NCI-H524 (cell line): ENCODE measurements around the gene TMEM223.
"Not testable (repeated sequence)": the region's sequence is repeated elsewhere in the genome, so short reads cannot be mapped to it uniquely, and the experiment has no call there.

Experiments
- DNase-seq, 2 experiments: peaks; one replicate each; lab custom pipeline; 2025; lab: John Stamatoyannopoulos, UW

TMEM223 gene

GRCh38 chr11:62801071-62801470 is 9.3 kb upstream of the TMEM223 start:
- DNase-seq: no peak

DNA sequence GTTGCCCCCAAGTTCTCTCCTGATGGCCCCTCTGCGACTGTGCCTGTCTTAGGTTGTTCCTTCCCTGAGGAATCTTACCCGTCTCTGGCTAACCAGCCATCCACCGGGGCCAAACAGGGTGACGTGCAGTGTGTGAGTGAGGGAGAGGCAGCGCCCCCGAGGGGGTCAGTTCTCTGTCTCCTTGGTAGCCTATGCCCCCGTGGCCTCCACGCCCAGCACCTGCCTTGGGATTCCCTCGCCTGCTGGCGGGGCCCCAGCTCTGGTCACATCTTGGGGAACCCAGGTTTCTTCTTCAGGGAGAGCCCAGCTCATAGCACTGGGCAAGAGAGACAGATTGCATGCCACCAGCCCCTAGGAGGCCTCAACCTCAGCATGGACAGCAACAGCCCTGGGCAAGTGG is 7.7 kb upstream of the TMEM223 start:
- no peak for DNase-seq

GRCh38 chr11:62796281-62796680 is 4.5 kb upstream of the TMEM223 start:
- no peak for DNase-seq

DNA sequence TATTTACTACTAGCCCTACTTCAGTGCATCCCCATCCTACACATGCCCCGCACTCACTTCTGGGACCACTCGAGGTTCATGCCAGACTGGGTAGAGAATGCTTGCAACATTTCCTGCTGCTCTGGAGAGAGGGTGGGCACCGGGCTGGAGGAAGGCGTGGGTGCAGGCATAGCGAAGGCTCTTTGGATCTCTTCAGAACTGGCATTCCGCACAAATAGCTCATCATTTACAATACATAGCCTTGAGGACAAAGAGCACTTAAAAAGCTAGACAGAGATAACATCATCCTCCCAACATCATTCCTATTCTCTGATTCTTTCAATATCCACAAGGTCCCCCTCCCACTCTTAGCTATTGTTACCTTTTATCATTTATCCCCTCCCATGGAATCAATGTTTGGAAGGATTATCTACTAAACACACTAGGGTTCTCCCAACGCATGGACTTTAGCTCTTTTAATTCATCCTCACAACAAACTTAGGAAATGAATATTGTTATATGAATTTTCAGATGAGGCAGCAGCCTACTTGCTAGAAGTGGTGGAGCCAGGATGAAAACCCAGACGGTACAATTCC is 2.5 kb upstream of the TMEM223 start:
- DNase-seq: no peak

DNA sequence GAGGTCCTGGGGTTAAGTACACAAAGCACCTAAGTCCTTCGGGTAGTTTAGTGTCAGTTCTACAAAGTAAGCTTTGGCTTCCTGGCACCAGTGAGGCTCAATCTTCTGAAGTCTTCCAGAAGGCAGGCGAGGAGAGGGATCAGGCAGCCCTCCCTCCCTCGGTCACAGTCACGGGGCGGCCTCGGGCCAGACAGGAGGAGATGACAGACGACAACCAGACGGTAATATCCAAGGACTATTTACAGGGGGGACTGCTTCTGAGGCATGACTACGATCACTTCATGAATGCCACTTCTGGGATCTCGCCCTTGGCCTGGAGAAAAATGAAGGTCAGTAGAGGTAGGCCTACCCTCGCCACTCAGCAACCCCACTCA is 383 bp upstream of the TMEM223 start:
- DNase-seq: peak in 1 of 2 experiments; percentile 40

DNA sequence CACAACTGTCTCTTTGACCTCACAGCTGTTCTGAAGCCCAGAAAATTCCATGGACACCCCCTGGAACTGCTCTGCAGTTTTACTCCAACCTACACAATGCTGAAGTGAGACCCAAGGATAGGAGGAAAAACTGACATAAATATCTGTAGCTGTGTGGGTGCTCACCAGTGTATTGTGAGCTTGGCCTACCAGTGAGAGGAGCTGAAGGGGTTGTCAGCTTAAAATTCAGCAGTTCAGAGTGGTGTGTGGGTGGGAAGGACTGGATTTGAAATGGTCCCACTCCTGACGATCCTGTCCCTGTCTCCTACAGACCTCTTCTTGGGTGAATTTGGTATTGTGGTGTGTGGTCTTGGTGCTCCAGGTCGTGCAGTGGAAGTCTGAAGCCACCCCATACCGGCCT is 2.2 kb downstream of the TMEM223 start:
- DNase-seq: no peak

DNA sequence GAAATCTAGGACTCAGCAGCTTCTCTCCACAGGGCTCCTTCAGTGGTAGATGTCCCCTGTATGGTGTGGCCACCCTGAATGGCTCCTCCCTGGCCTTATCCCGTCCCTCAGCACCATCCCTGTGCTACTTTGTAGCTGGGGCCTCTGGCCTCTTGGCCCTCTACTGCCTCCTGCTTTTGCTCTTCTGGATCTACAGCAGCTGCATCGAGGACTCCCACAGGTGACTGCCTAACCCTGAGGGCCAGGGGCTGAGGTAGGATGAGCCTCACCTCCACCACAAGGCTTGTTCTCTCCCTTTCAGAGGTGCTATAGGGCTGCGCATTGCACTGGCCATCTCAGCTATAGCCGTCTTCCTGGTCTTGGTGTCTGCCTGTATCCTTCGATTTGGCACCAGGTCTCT is 2.8 kb downstream of the TMEM223 start:
- DNase-seq: no peak

DNA sequence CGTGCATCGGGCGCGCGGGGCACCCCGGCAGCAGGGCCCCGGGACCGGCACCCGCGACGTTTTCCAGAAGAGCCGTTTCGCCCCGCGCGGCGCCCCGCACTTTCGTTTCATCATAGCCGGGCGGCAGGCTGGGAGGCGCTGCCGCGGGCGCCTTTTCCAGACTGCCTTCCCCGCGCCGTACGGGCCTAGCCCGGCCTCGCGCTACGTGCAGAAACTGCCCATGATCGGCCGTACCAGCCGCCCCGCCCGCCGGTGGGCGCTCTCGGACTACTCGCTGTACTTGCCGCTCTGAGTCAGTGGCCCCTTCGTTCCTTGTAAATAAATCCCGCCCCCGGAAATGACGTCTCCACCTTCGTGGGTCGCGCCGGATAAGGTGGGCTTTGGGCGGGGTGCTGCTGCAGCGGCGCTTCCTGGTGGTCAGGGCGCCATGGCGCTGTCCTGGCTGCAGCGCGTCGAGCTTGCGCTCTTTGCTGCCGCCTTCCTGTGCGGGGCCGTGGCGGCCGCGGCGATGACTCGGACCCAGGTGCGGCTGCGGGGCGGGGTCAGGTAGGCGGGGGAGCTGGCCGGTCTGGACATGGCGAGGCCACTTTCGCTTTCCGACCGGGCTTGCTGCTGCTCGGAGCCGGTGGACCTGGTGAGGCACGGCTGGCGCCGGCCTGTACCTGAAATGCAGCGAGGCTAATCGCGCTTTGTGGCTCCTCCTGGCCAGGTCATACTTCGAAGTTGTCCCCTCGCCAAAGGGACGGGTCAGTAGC is 4.6 kb downstream of the TMEM223 start, which contains the start of gene TMEM179B:
TSS of gene TMEM179B (plus strand) at position 398 of the 755 bp plus-strand sequence. CDS start at position 428, 30 bp downstream.
- peak; percentile 91 to 96 for DNase-seq

GRCh38 chr11:62786318-62787004 is 5.3 kb downstream of the TMEM223 start:
- peak; percentile 45 to 82 for DNase-seq

GRCh38 chr11:62782753-62783152 is 9.1 kb downstream of the TMEM223 start:
- no peak for DNase-seq

DNA sequence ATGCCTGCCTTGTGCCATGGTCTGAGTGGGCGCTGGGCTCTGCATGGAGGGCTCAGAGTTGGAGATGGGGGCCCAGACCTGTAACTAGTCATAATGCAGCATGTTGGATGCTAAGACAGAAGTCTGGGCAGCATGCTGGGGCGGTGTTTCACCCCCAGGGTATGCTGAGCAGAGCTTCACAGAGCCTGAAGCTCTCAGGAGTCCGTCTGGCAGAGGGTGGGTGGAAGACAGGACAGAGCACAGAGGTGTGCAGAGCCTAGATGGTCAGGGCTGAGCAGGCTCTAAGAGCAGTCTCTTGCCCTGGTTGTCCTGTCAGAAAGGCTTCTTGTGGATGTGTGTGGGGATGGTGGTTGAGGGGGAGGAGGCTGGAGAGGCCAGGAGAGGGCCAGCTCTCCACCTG is 13.4 kb downstream of the TMEM223 start:
- no peak for DNase-seq

DNA sequence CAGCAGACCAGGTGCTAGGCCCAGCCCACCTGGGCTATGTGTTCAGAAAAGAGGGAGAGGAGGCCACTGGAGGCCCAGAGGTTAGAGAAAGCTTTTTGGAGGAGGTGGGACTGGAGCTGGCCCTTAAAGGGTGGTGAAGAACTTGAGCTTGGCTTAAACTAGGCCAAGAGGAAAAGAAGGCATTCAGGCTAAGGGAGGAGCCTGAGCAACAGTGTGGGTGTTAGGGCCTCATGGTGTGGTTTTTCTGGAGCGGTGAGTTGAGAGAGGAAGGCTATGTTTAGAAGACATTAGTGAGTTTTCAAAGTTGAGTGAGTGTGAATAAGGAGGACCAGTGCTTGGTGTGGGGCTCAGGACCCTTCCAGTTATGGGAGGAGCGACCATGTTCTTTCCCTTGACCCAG is 14.4 kb downstream of the TMEM223 start:
- DNase-seq: no peak

DNA sequence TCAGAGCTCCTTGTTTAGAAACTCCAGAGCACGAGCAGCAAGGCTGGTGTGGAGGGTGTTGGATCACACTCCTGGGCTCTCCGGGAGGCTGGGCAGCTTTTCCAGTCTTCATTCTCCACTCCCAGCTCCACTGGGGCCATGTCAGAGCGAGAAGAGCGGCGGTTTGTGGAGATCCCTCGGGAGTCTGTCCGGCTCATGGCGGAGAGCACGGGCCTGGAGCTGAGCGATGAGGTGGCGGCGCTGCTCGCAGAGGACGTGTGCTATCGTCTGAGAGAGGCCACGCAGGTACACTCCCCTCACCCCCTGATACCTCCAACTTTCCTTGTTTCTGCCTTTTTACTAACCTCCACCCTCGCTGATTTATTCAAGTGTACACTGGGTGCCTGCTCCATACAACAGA is 16.2 kb downstream of the TMEM223 start:
- DNase-seq: no peak

DNA sequence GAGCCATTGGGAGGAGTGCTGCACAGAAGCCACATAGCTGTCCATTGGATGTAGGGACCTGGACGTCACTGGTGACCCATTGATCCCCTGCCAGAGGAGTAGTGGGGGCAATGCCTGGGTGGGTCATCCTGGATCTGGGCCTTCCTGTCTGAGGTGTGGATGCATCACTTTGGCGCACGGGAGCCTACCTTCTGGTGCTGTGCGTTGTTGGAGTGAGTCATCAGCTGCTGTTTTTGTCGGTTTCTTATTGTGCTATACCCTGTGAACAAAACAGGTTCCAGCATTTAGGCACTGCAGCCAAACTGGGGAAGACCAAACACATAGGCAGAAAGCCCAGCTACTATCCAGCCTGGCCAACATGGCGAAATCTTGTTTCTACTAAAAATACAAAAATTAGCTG is 17.4 kb downstream of the TMEM223 start:
- DNase-seq: no peak

DNA sequence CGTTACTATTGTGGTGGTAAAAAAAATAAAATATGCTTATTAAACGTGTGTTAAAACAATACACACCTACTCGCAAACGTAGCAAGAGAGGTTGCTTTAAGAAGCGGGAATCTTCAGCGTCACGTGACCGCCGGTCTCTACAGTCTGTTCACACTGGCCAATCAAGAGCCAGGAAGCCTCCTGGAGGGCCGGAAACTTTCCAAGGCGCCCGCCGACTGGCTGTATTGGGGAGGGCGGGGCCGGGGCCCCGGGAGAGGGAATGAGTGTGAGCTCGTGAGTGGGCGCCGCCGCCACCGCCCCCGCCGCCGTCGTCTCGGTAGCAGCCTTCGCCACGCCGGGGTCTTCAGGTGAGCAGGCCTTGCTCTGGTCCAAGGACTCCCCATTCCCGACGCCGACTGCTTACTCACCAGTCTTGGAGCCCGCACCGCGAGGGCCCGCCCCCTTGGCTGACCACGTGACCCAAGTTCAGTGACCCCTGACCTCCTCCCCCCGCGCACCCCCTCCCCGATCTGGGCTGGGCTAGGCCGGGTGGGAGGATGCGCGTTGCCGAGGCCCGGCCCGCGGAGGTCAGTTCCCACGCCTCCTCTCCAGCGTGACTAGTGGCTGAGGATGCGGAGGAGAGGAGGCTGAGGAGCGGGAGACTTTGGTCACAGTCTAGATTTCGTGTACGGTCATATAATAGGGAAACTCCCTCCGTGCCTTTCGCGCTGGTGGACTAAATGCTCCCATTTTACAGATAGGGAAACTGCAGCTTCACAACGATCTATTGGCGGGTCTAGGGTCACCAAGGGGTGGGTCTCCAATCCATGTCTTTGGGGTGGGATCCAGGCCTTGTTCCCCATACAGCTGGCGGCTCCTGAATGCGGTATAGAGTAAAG is 20.4 kb downstream of the TMEM223 start, which contains the start of gene TAF6L:
TSS of gene TAF6L (plus strand) at position 253 of the 878 bp plus-strand sequence. CDS start 4,388 bp downstream, outside the sequence.
- peak; percentile 95 to 98 for DNase-seq

- peak in 1 of 2 experiments; percentile 49 for DNase-seq
These were observed 21.0 kb downstream of the TMEM223 start for GRCh38 chr11:62770778-62771143.

DNA sequence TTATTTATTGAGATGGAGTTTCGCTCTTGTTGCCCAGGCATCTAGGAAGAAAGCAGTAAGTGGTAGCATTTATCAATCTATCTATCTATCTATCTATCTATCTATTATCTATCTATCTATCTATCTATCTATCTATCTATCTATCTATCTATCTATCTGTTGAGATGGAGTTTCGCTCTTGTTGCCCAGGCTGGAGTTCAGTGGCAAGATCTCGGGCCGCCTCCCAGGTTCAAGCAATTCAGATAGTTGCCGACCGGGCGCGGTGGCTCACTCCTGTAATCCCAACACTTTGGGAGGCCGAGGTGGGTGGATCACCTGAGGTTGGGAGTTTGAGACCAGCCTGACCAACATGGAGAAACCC is 31.0 kb downstream of the TMEM223 start:
- DNase-seq: not testable (repeated sequence)

GRCh38 chr11:62757846-62758788 is 33.7 kb downstream of the TMEM223 start:
- DNase-seq: no peak

- DNase-seq: no peak
These were observed 36.7 kb downstream of the TMEM223 start for GRCh38 chr11:62755086-62755615.

DNA sequence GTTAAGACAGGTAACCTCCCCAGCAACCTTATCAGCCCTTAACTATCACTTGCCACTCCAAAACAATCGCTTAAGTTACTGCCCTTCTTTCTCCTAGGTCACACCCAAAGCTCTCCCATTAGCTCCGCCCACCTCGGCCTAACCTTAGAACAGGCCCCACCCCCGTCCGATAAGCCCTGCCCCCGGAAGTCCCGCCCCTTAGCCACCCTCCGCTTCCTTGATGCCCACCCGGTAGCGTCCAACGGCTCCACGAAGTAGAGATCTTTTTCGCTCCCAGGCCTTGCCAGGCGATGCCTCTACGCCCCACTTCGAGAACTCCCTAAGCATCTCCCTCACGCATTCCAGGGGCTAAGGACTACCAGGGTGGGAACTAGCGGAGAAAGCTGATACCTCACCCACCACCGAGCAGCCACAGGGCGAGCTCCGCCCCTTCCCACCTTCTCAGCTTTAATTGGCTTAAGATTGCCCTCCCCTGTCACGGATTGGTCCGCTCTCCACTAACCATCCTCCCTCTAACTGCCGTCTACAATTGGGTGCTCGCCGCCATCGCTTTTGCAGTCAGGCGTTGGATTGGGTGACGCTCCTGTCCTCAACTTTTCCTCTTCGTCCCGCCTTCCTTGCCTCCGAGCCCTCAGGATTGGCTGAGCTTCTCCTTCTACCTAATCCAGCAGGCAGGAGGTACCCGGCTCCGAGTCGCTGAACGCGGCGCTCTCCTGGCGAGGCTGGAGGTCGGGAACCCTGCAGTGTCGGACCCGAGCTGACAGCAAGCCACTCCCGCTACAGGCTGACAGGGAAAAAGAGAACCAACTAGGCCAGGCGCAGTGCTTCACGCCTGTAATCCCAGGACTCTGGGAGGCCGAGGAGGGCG is 37.8 kb downstream of the TMEM223 start, which contains the start of gene ZBTB3:
TSS of gene ZBTB3 (minus strand) at position 425 of the 868 bp plus-strand sequence. CDS start 496 bp downstream, outside the sequence.
- peak; percentile 98 to 99 for DNase-seq
